HG03060 (cell line): Measurements from ENCODE around the gene ZNF235.
"Not testable (repeated sequence)": the region's sequence is repeated elsewhere in the genome, so short reads cannot be mapped to it uniquely, and the experiment has no call there.

Experiments
- ATAC-seq: cut with Tn5 transposase; IDR thresholded peaks from one replicate; pipeline ENCODE4 v1.9.1; 2021; ENCODE audit warnings: low read depth, moderate number of reproducible peaks; ENCODE audit not compliant: unreplicated experiment

Gene ZNF235

DNA sequence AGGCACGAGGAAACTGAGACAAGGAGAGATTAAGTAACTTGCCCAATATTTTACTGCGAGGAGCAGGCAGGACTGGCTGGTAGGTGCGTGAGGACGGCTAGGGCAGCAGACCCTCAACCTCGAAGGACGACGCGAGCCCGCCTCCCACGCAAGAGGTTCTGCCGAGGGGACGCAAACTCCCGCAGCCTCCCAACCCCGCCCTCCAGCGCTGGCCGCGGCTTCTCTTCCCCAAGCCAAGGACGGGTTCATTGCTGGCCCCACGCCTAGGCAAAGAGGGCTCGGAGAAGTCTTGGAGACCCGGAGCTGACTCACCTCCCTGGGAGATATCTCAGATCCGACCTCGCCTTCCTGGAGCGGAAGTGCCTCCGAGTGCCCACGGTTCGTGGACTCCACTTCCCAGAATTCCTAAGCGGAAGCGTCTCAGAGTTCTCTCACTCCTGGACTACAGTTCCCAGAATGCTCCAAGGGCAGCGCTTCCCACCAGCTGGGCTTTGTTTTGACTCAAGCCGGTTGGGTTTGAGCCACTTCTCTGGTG lies at the start of gene ZNF235:
Gene ZNF235 (minus strand): TSS at position 367 of the 535 bp plus-strand sequence. CDS start 1,621 bp downstream, outside the sequence.
- no peak for ATAC-seq

DNA sequence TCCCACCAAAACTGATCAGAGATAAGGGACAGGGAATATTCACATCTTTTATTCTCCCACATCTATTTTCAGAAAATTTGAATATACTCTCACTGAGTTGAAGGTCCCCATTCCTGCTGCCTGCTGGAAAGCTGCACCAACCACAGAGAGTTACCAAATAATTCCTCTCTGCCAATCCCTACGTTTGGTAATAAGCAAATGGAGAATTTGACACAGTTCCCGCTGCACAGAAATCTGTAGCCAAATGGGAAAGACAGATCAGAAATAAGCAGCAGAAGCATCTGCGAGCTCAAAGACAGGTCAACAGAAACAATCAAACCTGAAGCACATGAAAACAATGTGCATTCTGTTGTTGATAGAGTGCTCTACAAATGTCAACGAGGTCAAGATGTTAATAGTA lies 41.7 kb upstream of the ZNF235 start:
- no peak for ATAC-seq

DNA sequence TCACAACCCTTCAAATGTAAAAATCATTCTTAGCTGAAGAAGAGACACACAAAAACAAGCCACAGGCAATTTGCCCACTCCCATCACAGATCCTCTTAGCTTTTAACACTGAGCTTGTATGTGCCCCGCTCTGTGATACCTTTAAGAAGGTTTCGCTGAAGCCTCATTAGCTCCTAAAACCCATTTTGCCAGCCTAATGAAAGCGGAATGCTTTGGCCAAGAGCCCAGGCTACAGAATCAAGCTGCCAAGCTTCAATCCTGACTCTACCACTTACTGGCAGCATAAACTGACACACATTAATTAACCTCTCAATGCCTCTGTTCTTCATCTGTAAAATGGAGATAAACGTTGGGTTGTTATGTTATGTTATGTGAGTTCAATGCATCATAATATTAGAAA lies 41.1 kb upstream of the ZNF235 start:
- ATAC-seq: no peak

DNA sequence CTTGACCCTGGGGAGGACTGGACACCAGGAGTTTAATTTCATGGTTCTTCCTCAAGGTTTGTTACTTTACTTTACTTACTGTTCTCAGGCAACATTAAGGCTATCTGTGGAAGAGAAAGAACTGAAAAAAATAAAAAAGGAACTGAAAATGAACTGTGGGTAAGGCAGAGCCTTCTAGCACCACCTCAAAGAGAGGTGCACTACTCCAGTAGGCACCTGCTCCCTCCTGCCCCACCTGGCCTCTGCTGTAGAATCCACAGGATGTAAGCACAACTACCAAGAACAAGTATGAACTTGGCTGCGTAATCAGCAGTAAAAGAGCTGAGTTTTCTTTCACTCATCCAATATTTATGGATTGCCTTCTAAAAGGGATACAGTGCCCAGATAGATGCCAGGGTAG lies 39.4 kb upstream of the ZNF235 start:
- ATAC-seq: no peak

DNA sequence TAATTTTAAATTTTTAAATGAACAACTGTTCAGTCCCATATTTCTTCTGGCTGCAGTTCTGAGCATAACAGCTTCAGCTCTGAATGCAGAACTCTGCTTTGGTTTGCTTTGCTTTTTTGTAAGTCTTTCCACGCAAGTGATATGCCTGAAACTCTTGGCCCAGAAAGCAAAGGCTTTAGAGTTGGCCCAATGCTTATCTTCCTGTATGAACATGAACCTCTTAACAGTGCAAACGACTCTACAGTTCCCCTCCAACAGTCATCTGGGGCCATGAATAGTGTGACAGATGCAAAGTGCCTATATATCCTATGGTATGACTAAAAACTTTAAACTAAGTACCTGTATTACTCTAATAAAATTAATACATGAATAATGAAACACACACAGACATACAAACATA lies 37.0 kb upstream of the ZNF235 start:
- ATAC-seq: no peak

DNA sequence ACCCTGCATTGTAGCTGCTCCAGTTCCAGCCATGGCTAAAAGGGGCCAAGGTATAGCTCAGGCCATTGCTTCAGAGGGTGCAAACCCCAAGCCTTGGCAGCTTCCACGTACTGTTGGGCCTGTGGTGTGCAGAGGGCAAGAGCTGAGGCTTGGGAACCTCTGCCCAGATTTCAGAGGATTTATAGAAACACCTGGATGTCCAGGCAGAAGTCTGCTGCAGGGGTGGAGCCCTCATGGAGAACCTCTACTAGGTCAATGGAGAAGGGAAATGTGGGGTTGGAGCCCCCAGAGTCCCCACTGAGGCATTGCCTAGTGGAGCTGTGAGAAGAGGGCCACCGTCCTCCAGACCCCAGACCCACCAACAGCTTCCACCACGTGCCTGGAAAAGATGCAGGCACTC lies 29.8 kb upstream of the ZNF235 start:
- not testable (repeated sequence) for ATAC-seq

DNA sequence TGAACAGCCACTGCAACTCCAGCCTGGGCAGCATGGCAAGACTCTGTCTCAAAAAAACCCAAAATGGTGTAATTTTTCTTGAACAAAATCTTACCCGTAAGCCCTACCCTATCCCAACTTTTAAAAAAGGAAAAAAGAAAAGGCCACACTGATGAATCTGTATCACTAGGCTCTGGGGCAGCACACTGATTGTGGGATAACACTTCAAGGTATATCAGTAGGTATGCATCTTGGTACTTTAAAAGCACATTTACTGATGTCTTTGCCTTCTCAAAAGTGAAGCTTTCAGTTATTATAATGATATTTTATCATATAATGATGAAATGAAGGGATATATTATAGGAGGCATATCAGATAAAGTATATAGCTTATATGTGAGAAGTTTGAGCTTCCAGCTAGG lies 27.3 kb upstream of the ZNF235 start:
- no peak for ATAC-seq

DNA sequence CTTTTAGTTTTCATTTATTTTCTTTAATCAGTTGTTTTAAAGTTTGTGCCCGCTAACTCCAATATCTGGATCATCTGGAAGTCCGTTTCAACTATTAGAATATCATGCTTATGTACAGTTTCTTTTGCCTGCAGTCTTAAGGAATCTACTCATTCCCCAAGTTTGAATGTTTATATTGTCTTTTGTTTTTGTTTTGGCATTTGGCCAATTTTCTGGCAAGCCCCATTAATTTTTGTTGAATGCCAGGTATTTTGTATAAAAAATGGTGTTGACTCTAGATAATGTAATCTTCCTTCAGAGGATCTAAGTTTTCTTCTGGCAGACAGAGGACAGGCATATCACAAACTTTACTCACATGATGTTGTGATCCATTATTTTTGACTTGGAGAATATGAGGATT lies 11.1 kb upstream of the ZNF235 start:
- ATAC-seq: no peak

DNA sequence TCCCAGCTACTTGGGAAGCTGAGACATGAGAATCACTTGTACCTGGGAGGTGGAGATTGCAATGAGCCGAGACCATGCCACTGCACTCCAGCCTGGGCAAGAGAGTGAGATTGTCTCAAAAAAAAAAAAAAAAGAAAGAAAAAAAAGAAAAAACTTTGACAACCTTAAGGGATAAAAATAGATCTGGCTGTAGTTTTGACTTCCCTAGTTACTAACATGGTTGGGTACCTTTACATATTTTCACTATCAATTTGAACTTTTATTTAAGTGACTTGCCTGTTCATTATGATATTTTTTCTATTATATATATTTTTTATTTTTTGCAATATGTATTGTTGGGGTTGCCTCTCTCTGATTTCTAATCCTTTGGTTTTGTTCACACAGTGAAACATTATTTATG lies 8.4 kb upstream of the ZNF235 start:
- no peak for ATAC-seq

DNA sequence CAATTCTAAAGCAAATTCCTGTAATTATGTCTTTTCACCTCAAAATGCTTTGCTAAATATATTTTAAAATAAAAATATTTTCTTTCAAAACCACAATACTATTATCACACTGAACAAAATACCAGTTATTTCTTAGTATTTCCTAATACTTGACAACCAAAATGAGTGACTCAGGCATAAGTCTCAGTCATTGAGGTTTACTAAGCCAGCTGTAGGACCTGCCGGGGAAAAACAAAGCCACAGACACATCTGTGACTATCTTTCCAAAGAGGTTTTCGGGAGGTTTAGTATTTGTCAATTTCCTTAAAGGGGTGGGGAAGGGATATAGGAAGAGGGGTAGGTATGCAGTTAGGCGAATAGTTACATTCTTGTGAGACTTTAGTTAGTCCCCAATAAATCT lies 3.2 kb upstream of the ZNF235 start:
- no peak for ATAC-seq

DNA sequence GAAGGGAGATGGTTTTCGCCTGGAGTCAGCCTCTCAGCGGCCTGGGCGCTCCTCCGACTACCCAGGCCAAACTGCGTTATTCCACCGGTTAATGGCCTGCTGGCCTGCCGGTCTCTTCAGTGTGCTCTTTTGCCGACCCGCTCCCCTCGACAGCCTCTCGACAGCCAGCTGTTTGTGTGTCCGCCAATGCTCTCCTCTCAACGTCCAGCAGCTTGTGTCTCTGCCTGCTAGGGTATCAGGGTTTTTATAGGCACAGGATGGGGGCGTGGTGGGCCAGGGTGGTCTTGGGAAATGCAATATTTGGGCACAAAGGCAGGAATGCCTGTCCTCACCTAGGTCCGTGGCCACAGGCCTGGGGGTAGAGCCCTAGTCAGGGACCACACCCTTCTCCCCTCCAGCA lies 1.5 kb upstream of the ZNF235 start:
- ATAC-seq: no peak

DNA sequence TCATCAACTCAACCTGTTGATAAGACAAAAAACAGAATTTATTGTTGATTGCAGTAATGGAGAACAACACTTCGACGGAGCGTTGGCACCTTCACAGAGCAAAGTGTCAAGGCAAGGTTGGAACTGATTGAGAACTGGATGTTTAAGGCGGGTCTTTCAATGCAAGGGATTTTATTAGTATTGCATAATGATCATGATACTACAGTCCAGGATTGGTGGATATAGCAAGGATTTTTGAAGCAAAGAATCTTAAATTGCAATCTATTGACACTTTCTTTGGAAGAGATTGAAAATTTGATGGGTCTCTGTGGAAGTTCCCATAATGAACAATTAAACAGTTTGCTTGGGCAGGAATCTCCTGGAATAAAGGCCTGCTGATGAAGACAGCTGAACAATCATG lies 632 bp upstream of the ZNF235 start:
- ATAC-seq: no peak

DNA sequence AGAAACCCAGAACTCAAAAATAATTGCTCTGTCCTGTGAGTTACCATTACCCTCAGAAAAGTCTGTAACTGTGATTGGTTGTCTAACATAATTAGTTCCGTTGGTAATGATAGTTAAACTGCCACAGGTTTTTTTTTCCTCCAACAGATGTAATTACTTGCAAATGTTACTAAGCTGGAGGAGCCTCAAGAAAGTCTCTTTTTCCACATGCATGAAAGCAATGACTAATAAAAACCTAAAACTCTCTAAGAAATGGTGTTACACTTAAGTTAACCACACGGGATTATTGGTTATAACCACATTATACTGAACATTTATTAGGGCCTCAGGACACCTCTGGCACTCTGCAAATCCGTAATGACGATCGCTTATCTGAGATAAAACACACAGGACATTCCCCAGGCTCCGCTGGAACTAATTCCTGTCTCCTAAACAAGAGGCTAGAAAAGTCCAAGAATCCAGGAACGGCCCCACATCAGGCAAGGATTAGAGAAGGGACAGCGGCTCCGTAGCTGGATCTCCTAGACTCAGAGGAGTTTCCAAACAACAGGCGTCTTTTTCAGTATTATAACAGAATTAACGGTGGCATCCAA lies 753 bp downstream of the ZNF235 start:
- no peak for ATAC-seq

DNA sequence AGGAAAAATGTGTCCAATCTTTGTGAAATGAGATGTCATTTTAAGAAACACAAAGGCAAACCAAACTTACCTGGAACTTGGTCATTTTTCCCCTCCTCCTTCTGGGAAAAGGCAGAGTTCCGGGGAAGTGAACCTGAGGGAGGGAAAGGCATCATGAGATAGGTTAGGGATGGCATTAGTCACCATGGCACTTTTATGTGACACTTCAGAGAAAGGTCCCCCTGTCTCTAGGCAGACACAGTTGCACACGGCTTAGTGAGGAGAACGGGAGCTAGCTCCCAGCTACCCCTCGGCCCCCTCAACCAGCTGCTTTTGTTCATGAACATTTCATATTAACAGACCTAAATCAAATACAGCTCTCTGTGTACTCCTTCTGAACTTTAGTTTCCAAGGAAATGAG lies 1.5 kb downstream of the ZNF235 start:
- no peak for ATAC-seq

DNA sequence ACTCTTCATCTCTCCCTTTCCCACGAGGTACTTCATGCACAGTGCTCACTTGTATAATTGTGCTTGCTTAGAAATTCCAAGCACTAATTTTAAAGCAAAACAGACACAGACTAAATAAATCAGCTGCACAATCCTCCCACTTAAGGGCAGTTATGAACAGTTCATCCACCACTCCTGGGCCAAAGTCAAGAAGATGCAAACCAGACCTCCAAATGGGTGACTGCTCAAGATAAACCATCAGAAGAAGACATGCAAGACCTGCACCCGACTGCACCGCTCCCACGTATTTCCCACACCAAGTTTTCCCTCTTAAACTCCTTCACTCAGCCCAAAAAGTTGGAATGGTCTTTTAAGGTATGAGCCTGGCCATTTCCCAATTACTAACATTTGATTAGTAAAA lies 19.9 kb downstream of the ZNF235 start:
- ATAC-seq: no peak

DNA sequence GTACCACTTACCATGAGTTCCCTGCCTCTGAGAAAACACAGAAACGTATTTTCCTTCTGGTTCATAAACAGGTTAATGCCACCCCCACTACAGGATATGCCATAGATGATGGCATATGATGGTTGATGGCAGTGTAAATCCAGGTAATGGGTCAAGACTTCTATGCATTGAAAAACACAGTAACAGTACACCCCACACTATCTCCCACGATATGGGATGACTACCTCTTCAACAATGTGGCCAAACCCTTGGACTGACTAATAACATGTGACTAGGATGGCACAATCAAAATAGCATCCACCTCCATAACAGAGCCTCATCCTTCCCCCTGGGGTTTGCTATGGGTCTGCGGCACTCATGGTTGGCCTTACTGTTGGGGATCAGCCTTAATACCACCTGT lies 22.0 kb downstream of the ZNF235 start:
- ATAC-seq: no peak

DNA sequence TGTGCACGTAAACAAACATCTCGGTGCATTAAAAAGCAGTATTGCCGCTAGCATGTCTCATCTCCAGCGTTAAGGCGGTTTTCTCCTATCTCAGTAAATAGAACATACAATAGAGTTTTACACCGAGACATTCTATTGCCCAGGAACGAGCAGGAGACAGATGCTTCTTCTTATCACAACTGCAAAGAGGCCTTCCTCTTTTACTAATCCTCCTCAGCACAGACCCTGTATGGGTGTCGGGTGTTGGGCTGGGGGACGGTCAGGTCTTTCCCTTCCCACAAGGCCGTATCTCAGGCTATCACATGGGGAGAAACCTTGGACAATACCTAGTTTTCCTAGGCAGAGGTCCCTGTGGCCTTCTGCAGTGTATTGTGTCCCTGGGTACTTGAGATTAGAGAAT lies 23.9 kb downstream of the ZNF235 start:
- no peak for ATAC-seq

DNA sequence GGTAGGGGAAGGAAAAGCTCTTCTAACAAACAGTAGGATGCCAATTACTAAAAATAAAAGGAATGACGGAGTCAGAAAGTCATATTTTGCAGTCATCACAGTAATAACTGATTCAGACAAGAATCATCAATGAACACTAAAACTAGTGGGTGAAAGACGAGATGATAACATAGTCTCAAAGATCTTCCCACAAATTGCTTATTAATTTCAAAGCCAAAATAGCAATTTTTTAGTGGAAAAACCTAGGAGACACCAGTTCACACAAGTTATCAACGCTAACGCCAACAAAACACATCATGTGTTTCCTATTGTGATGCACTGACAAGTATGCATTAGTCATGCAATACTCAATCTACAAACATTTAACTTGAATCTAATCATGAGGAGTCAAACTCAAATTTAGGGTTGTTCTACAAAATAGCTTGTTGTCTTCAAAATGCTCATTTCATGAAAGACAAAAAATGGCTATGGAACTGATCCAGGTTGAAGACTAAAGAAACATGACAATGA lies 26.6 kb downstream of the ZNF235 start:
- ATAC-seq: no peak

DNA sequence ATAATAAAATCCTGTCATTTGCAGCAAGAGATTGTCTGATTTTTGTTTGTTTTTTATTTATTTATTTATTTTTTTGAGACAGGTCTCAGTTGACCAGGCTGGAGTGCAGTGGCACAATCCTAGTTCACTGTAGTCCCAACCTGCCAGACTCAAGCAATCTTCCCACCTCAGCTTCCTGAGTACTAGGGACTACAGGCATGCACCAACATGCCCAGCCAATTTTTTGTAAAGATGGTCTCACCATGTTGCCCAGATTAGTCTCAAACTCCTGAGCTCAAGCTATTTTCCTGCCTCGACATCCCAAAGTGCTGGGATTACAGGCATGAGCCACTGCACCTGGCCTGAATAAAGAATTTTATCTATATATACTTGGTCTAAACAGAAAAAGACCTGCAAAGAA lies 27.5 kb downstream of the ZNF235 start:
- ATAC-seq: no peak

DNA sequence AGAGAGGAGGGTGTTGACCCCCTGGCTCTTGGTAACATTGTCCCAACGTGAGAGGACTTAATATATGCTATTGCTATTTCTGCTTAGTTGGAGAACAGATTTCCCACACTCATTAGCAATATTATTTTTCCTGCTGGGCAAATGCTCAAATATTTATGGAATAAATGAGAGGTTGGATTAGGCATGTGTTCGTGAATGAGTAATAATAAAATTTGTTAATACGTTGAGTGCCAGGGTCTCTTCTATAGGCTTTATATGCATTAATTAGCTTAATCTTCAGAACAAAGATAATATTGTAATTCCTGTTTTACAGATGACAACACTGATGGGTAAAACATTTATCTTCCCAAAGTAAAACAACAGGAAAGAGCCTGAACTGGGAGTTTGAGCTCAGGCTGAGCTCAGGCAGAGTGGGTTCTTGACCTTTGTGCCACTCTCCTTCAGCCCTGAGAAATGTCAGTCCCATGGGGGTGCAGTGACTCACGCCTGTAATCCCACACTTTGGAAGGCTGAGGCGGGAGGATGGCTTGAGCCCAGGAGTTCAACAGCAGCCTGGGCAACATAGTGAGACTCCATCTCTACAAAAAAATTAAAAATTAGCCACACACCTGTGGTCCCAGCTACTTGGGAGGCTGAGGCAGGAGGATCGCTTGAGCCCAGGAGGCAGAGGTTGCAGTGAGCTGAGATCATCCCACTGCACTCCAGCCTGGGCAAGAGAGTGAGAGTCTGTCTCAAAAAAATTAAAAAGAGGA lies 44.0 kb downstream of the ZNF235 start:
- no peak for ATAC-seq

DNA sequence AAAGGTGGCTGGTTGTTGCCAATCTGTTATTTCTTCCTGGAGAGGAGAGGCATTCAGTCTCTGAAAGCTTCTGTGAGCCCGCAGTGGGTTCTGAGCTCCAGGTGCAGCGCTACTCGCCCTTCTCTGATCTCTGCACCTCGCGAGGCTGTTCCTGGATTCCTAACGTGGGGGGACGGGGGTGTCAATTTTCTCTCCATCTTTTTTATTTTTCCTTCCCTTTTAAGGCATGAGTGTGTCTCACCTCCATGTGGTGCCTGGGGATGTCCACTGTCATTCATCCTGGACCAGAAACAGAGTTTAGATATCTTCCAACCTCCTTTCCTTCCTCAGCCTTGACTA lies 44.5 kb downstream of the ZNF235 start:
- ATAC-seq: no peak

DNA sequence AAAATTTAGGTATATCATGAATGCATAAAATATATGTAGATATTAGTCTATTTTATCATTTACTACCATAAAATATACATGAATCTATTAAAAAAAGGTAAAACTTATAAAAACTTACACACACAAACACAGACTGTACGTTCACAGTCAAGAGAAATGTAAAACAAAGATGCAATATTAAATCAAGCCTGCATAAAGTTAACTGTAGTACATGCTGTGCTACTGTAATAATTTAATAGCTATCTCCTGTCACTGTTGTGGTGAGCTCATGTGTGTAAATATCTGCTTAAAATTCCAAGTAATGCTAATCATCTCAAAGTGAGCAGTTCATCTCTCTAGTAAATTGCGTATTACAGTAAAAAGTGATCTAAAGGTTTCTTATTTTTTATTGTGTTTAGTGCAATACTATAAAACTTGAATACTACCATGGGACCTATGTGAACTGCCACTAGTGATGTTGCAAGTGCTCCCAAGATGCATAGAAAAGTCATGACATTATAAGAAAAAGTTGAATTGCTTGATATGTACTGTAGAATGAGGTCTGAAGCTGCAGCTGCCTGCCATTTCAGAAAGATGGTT lies 45.9 kb downstream of the ZNF235 start:
- ATAC-seq: no peak
